ENCODE results near the gene DHX35. TPM values are rescaled to one million over a fixed set of nuclear protein-coding genes. Genes with fewer than 3 reads are reported as not detected.

DHX35 gene
- total and polyA plus RNA-seq, 2 of the 4 experiments (the other 2 are of a cell fraction) = 9.1 to 13.5 TPM

GRCh38 chr20:38951611-38952010 lies 10.5 kb upstream of the DHX35 start:
- no peaks in the 10 kb centered on the region for H3K4me1 ChIP-seq (ENCODE audit: control insufficient read depth, insufficient read depth, low read length)
- BruUV-seq (replicated peaks) = no TSS peak
- no peak overlapping the region for H2BK120ac ChIP-seq (ENCODE audit: low read depth, low read length)
- no peak overlapping the region for H3K14ac ChIP-seq (replicated peaks; ENCODE audit: low read depth, low read length)
- dilution Hi-C loops (cut with HindIII; ENCODE audit: low sequenced_read_pairs, unreplicated experiment) (no loop called here), in situ Hi-C loops (cut with MboI; ENCODE audit: low sequenced_read_pairs) (no loop called here), intact Hi-C loops (cut with micrococcal nuclease) (no loop called here)
- no peak for ATAC-seq (ENCODE audit: low read depth)
- H3K4ac ChIP-seq (ENCODE audit: low read depth, low read length) = no peak overlapping the region
- H2BK15ac ChIP-seq (ENCODE audit: low read depth, low read length) = no peak overlapping the region
- H3K4me2 ChIP-seq (ENCODE audit: low read depth, low read length) = no peak overlapping the region
- DNase-seq = no peak
- no peak overlapping the region for H3K56ac ChIP-seq (ENCODE audit: extremely low read depth, insufficient read depth, low read length)
- H4K20me1 ChIP-seq (ENCODE audit: insufficient read depth, low read length) = no peaks in the 10 kb centered on the region
- peaks cover 12% of the 10 kb centered on the region for H3K36me3 ChIP-seq (ENCODE audit: control insufficient read depth, insufficient read depth, low read length)
- H3K9me1 ChIP-seq (ENCODE audit: insufficient read depth, low read length) = peaks cover 11% of the 10 kb centered on the region; the same call in 1 of the 2 replicates
- peaks cover 26 to 31% of the 10 kb centered on the region in 2 experiments for H3K79me1 ChIP-seq (ENCODE audit: low read depth in 1 of 2, low read length in 2 of 2)
- no peak overlapping the region for H2AK9ac ChIP-seq (replicated peaks; ENCODE audit: low read depth, low read length, poor library complexity)
- POLR2A ChIA-PET (ENCODE audit: unreplicated experiment) = no interaction called here
- H2AK5ac ChIP-seq (ENCODE audit: low read depth, low read length) = no peak overlapping the region
- H3K9ac ChIP-seq (ENCODE audit: low read depth, low read length) = no peak overlapping the region
- H3K23ac ChIP-seq (ENCODE audit: low read depth, low read length) = no peak overlapping the region
- no peak overlapping the region for H2BK5ac ChIP-seq (ENCODE audit: low read depth, low read length, poor library complexity, severe bottlenecking)
- no CpG with 5 or more reads among the region's 9 CpGs for WGBS, 2 experiments (ENCODE audit: extremely low coverage in 2 of 2, insufficient read length in 1 of 2)
- CTCF ChIA-PET = no interaction called here
- H3K18ac ChIP-seq (ENCODE audit: low read depth, low read length) = no peak overlapping the region
- H3K9me3 ChIP-seq (ENCODE audit: control insufficient read depth, insufficient read depth, low read length) = no peaks in the 10 kb centered on the region
- no peak overlapping the region for H4K5ac ChIP-seq (ENCODE audit: low read depth, low read length)
- no peak overlapping the region for H4K8ac ChIP-seq (ENCODE audit: low read depth in 2 of 2, low read length in 2 of 2)
- no peak overlapping the region for H4K91ac ChIP-seq (ENCODE audit: insufficient read depth, low read depth, low read length)
- no peak overlapping the region for H3K27ac ChIP-seq (ENCODE audit: insufficient read depth, low read length)
- H3K4me3 ChIP-seq (ENCODE audit: insufficient read depth, low read depth, low read length) = no peak overlapping the region
- TF ChIP-seq CEBPB (IDR thresholded peaks at IDR 0.05; ENCODE audit: low read depth, low read length) (no peak), RCOR1 (IDR thresholded peaks at IDR 0.05; ENCODE audit: insufficient replicate concordance, low read length) (no peak), POLR2A (IDR thresholded peaks at IDR 0.05; ENCODE audit: low read depth, low read length) (no peak), FOS (IDR thresholded peaks at IDR 0.05; ENCODE audit: low read depth, low read length) (no peak), CHD1 (IDR thresholded peaks at IDR 0.05; ENCODE audit: low read depth, low read length) (no peak), BHLHE40 (IDR thresholded peaks at IDR 0.05; ENCODE audit: low read depth, low read length) (no peak), RFX5 (IDR thresholded peaks at IDR 0.05; ENCODE audit: low read depth, low read length) (no peak), MAFK (IDR thresholded peaks at IDR 0.05; ENCODE audit: low read depth, low read length) (no peak), MXI1 (IDR thresholded peaks at IDR 0.05; ENCODE audit: borderline replicate concordance, low read depth, low read length) (no peak), RAD21 (IDR thresholded peaks at IDR 0.05; ENCODE audit: low read length) (no peak)
- TF ChIP-seq, protein P1, sequence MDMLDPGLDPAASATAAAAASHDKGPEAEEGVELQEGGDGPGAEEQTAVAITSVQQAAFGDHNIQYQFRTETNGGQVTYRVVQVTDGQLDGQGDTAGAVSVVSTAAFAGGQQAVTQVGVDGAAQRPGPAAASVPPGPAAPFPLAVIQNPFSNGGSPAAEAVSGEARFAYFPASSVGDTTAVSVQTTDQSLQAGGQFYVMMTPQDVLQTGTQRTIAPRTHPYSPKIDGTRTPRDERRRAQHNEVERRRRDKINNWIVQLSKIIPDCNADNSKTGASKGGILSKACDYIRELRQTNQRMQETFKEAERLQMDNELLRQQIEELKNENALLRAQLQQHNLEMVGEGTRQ (IDR thresholded peaks at IDR 0.05; ENCODE audit: low read depth, low read length) = no peak
- TF ChIP-seq, protein P2, sequence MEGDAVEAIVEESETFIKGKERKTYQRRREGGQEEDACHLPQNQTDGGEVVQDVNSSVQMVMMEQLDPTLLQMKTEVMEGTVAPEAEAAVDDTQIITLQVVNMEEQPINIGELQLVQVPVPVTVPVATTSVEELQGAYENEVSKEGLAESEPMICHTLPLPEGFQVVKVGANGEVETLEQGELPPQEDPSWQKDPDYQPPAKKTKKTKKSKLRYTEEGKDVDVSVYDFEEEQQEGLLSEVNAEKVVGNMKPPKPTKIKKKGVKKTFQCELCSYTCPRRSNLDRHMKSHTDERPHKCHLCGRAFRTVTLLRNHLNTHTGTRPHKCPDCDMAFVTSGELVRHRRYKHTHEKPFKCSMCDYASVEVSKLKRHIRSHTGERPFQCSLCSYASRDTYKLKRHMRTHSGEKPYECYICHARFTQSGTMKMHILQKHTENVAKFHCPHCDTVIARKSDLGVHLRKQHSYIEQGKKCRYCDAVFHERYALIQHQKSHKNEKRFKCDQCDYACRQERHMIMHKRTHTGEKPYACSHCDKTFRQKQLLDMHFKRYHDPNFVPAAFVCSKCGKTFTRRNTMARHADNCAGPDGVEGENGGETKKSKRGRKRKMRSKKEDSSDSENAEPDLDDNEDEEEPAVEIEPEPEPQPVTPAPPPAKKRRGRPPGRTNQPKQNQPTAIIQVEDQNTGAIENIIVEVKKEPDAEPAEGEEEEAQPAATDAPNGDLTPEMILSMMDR (conservative IDR thresholded peaks at IDR 0.05; ENCODE audit: low read depth, low read length) = no peak
- TF ChIP-seq, protein P3, sequence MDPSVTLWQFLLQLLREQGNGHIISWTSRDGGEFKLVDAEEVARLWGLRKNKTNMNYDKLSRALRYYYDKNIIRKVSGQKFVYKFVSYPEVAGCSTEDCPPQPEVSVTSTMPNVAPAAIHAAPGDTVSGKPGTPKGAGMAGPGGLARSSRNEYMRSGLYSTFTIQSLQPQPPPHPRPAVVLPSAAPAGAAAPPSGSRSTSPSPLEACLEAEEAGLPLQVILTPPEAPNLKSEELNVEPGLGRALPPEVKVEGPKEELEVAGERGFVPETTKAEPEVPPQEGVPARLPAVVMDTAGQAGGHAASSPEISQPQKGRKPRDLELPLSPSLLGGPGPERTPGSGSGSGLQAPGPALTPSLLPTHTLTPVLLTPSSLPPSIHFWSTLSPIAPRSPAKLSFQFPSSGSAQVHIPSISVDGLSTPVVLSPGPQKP (IDR thresholded peaks at IDR 0.05; ENCODE audit: borderline replicate concordance, low read depth, low read length) = no peak
- H2BK20ac ChIP-seq (ENCODE audit: low read depth, low read length) = no peak overlapping the region
- no peaks in the 10 kb centered on the region for H3K27me3 ChIP-seq (ENCODE audit: control insufficient read depth, insufficient read depth, low read length)
- H2AFZ ChIP-seq (replicated peaks; ENCODE audit: low read length, poor library complexity) = no peak overlapping the region

Data from IMR-90 (cell line).